Measurements from ENCODE around the gene SMIM7.

Gene SMIM7

DNA sequence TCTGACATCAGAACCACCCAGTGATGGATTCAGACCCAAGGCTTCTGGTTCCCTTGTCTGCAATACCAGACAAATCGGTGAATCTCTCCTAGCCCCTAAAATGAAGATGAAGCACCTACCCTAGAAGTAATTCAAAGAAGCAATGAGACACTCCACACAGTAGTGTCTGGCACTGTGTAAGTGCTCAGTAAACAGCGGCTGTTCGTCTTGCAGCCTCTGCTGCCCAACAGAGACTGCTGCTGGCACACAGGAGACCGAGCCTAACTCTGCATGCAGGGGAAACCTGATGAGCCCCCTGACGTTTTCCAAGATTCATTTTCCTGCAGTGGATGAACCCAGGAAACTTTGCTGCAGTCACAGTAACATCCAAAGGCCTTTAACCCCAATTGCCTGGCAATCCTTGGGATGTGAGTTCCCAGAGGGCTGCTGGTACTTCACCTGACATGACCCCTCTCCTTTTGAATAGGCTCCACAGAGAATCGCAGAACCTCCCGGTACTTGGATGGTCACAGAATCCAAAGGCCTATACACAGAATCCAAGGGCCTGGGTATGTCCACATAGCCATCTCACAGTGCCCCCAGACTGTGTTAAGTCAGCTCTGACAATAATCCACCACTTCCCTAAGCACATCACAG, 38.7 kb downstream of the SMIM7 start:
- DNase-seq (ENCODE audit: low spot score) = no peak

DNA sequence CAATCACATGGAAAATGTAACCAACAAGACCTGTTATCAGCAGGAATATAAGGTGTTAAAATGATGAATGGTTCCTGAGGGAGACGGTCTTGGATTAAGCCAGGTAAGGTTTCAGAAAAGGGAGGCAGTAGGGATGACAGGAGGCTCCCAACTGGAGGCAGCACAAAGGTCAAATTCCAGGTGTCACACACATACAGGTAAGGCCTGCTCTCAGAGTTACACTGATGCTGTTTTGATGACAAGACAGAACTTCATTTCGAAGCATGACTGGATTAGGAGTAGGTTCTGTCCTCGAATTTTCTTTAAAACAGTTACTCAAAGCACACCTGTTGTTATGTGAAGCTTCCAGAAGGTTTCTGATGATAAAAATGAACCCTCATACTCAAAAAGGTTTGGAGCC, 39.4 kb downstream of the SMIM7 start:
- DNase-seq (ENCODE audit: low spot score) = no peak

DNA sequence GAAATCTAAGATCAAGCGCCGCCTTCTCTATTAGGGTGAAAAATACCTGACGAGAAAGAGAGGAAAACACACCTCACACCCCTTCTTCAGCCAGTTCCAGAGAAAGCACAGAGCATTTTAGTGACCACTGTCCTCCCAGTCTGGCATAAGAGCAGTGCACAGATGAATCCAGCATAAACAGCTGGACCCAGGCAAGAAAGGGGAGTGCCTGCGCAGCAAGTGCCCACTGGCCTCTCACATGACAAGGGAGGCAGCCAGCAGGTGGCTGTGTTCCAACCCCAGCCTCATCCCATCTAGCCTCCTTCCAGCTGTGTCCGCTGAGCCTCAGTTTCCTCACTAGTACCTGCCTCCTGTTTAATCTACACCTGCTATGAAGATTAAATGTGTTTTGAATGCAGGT, 39.9 kb downstream of the SMIM7 start:
- no peak for DNase-seq (ENCODE audit: low spot score)

DNA sequence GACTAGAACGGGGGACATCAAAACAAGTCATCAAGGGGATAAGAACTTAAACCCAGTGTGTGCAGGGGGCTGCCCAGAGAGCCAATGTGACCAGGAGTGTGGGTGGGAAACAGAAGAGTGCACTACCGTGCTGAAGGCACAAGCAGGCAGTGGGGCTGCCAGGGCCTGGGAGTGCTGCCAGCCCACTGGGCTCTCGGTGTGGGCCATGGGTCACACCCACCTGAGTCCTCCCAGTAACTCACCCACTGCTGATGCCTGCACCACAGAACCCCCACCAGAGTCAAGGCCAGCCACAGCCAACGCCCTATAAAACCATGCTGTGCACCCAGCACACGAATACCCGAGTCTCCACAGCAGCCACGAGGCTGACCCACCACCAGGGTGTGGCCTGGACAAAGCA, 40.5 kb downstream of the SMIM7 start:
- no peak for DNase-seq (ENCODE audit: low spot score)

GRCh38 chr19:16618248-16618647, 41.7 kb downstream of the SMIM7 start:
- no peak for DNase-seq (ENCODE audit: low spot score)

GRCh38 chr19:16615808-16616207, 44.1 kb downstream of the SMIM7 start:
- DNase-seq (ENCODE audit: low spot score) = no peak

GRCh38 chr19:16614941-16615340, 45.0 kb downstream of the SMIM7 start:
- DNase-seq (ENCODE audit: low spot score) = no peak

GRCh38 chr19:16613841-16614240, 46.1 kb downstream of the SMIM7 start:
- no peak for DNase-seq (ENCODE audit: low spot score)

GRCh38 chr19:16612636-16613035, 47.3 kb downstream of the SMIM7 start:
- no peak for DNase-seq (ENCODE audit: low spot score)

- DNase-seq (ENCODE audit: low spot score) = no peak
Observed at GRCh38 chr19:16611121-16611520, 48.8 kb downstream of the SMIM7 start.

GRCh38 chr19:16609511-16610200, 50.3 kb downstream of the SMIM7 start:
- no peak for DNase-seq (ENCODE audit: low spot score)

DNA sequence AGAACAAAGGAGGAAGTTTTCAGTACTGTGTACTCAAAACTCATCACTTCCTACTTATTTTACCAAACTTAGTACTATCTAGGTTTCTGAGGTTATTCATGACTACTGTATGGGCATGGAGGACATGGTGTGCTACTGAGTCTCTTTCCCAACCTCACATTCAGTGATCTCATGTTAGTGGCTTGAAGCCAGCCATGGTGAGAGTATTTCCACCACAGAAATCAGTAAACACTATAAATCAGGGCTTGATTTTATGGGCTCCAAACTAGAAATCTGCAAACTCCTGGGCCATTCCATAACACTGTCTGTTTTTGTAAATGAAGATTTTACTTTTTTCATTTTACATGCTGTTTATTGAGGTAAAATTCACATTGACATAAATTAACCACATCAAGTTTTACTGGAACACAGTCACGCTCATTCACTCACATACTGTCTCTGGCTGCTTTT, 51.6 kb downstream of the SMIM7 start:
- no peak for DNase-seq (ENCODE audit: low spot score)

- no peak for DNase-seq (ENCODE audit: low spot score)
Observed at GRCh38 chr19:16607819-16608218, 52.1 kb downstream of the SMIM7 start.

DNA sequence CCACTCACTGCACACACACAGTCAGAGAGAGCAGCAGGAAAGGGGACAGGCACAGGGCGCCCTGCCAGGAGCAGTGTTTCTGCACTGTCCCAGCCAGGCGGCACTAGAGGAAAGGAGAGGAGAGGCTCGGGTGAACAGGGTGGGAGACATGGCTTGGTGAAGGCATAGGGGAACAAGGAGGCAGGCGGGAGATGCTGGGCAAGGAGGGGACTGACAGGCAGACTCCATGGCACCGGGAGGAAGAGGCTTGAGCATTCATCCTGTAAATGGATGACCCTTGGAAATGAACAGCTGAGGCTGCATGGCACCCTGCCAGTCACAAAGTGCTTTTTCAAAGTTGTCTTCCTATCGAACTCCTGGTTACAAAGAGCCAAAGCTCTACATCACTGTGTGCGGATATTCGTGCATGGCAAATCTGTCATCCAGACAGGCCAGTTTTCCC, 54.4 kb downstream of the SMIM7 start:
- no peak for DNase-seq (ENCODE audit: low spot score)

GRCh38 chr19:16605115-16605514, 54.8 kb downstream of the SMIM7 start:
- no peak for DNase-seq (ENCODE audit: low spot score)

DNA sequence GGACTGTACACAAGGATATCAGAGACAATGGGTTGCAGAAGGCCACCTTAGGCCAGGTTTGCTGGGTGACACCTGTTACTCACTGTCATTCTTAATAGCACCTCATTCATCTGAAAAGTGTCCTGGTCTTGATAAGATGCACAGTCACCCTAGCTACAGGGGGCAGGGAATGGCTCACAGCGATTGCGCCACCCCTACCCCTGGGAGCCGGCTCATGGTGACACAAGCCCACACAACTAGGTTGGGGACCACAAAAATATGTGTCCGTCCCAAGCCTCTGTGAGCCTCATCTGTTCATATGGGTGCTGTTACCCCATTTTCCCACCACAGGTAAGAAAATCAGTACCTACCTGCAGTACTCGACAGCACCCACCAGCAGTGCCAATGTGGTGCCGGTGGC, 55.3 kb downstream of the SMIM7 start:
- no peak for DNase-seq (ENCODE audit: low spot score)

- DNase-seq (ENCODE audit: low spot score) = no peak
Observed at GRCh38 chr19:16603090-16603489, 56.9 kb downstream of the SMIM7 start.

GRCh38 chr19:16601378-16602052, 58.4 kb downstream of the SMIM7 start:
- DNase-seq (ENCODE audit: low spot score) = no peak

GRCh38 chr19:16600824-16601223, 59.1 kb downstream of the SMIM7 start:
- no peak for DNase-seq (ENCODE audit: low spot score)

DNA sequence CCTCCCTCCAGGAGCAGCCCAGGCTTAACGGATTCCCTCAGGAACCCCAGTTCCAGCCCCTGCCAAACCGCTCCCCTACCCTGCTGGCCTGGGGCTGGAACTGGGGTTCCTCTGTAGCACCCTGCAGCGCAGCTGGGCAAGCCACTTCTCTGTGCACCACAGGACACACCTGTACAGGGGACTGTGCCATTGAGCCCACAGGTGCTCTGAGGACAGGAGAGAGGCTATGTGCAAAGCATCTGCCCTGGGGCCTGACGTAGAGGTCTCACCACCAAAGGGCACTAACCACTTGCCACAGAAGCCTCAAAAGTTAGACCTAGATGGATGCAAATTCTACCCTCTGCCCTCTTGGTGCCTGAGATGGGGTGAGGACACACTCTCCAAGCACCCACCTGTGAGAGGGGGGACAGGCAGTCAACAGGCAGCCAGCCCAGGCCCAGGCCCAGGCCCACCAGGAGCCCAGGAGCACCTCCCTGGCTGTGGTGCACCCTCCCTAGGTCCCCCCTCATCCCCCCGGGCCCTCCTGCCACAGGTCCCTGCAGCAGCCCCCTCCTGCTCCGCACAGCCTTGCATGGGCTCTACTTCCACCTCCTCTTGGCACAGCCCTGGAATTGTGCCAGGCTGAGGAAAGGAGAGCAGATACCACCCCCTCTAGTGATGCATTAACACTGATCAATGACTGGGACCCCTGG, 60.1 kb downstream of the SMIM7 start:
- no peak for DNase-seq (ENCODE audit: low spot score)

DNA sequence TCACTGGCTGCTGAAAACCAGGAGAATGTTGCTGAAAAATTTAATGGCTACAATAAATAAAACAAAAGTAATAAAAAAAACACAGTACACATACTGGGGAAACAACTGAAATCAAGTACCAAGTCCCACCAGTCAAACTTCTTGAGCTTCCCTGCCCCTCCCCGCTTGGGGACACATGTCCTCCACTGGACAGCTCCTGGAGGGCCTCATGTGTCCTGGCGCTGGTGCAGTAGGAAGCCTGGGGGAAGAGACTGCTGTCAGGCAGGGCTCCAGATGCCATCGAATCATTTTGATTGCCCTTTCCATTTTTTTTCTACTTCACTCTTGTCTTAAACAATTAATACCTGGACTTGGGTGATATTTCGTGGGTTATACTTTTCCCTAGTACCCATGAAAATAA, 61.1 kb downstream of the SMIM7 start:
- DNase-seq (ENCODE audit: low spot score) = no peak

- DNase-seq (ENCODE audit: low spot score) = no peak
Observed at GRCh38 chr19:16596399-16596798, 63.5 kb downstream of the SMIM7 start.

All from left forelimb (tissue), 1 donor.